H1 (cell line): Measurements from ENCODE around the gene TPST2. TPM values are rescaled to one million over a fixed set of nuclear protein-coding genes. Genes with fewer than 3 reads are reported as not detected.

Experiments
- CTCF ChIA-PET: fragments of 300-600 bp; sonication (Branson Sonifier 250); formaldehyde crosslinking; loops from one replicate; lab custom pipeline; 2021; ENCODE audit not compliant: partially characterized antibody; lab: Charles Lee
- POLR2A ChIA-PET: fragments of 300-600 bp; sonication (Branson Sonifier 250); formaldehyde crosslinking; loops from one replicate; lab custom pipeline; 2021; ENCODE audit warnings: inconsistent platforms; ENCODE audit not compliant: partially characterized antibody; lab: Charles Lee
- DNase-seq, 2 experiments: peaks; one replicate each; pipeline versions ENCODE4 v3.0.0 to v3.0.0-alpha.2; 2010 to 2022; ENCODE audit warnings: low spot score in 2 of 2, low read depth in 1 of 2, mixed read lengths in 1 of 2
- FAIRE-seq: peaks from 2 replicates; lab custom pipeline; 2011; peaks lifted over from hg19 to GRCh38; lab: Jason Lieb, UNC
- H2AFZ ChIP-seq: 2 replicates; pipeline ENCODE4 v1.8.1; 2012; ENCODE audit warnings: low read length, inconsistent platforms
- H2AK5ac ChIP-seq: 2 replicates; pipeline ENCODE4 v1.6.1; 2013; ENCODE audit warnings: low read depth, low read length
- H2BK120ac ChIP-seq: replicated peaks from 2 replicates; pipeline ENCODE3; 2013; ENCODE audit warnings: low read depth, low read length, inconsistent platforms
- H2BK12ac ChIP-seq: 2 replicates; pipeline ENCODE4 v1.6.1; 2013; ENCODE audit warnings: low read depth, low read length
- H2BK15ac ChIP-seq: 2 replicates; pipeline ENCODE4 v1.6.1; 2013; ENCODE audit warnings: low read length
- H2BK20ac ChIP-seq: 2 replicates; pipeline ENCODE4 v1.6.1; 2013; ENCODE audit warnings: low read length
- H2BK5ac ChIP-seq: 2 replicates; pipeline ENCODE4 v1.6.1; 2013; ENCODE audit warnings: low read depth, low read length
- H3K14ac ChIP-seq: 2 replicates; pipeline ENCODE4 v1.6.1; 2013; ENCODE audit warnings: inconsistent platforms; ENCODE audit not compliant: insufficient read length
- H3K18ac ChIP-seq: 2 replicates; pipeline ENCODE4 v1.6.1; 2013; ENCODE audit warnings: low read length; ENCODE audit errors: extremely low read depth
- H3K23ac ChIP-seq: 2 replicates; pipeline ENCODE4 v1.6.1; 2013; ENCODE audit warnings: inconsistent platforms; ENCODE audit not compliant: insufficient read length
- H3K23me2 ChIP-seq: 2 replicates; pipeline ENCODE4 v1.6.1; 2013; ENCODE audit warnings: low read depth, low read length
- H3K27ac ChIP-seq: 2 replicates; pipeline ENCODE4 v1.6.1; 2011; ENCODE audit warnings: low read depth, low read length, inconsistent platforms
- H3K27me3 ChIP-seq, 4 experiments: replicated peaks in 1 of 4; 1 replicate in 1 of 4; 2 replicates in 3 of 4; pipeline versions ENCODE4 v1.6.1 to v1.8.1; 2011 to 2013; ENCODE audit warnings: low read length in 3 of 4, mild to moderate bottlenecking in 3 of 4, inconsistent platforms in 2 of 4, mixed read lengths in 2 of 4, moderate library complexity in 1 of 4; ENCODE audit not compliant: control insufficient read depth in 3 of 4, insufficient read depth in 3 of 4; ENCODE audit errors: extremely low read depth in 1 of 4
- H3K36me3 ChIP-seq, 4 experiments: 2 replicates each; pipeline versions ENCODE4 v1.6.1 to v1.8.1; 2011 to 2013; ENCODE audit warnings: mild to moderate bottlenecking in 4 of 4, low read length in 3 of 4, moderate library complexity in 2 of 4, control low read depth in 1 of 4, inconsistent platforms in 1 of 4; ENCODE audit not compliant: insufficient read depth in 4 of 4, control insufficient read depth in 2 of 4
- H3K4ac ChIP-seq: replicated peaks from 2 replicates; pipeline ENCODE3; 2013; ENCODE audit warnings: low read length, low read depth, mixed read lengths, inconsistent platforms; ENCODE audit not compliant: insufficient read length
- H3K4me1 ChIP-seq, 4 experiments: replicated peaks in 1 of 4; 1 replicate in 1 of 4; 2 replicates in 3 of 4; pipeline versions ENCODE4 v1.6.1 to v1.8.1; 2011 to 2013; ENCODE audit warnings: low read length in 3 of 4, inconsistent platforms in 2 of 4, mixed read lengths in 1 of 4; ENCODE audit not compliant: insufficient read depth in 4 of 4, control insufficient read depth in 3 of 4
- H3K4me2 ChIP-seq, 2 experiments: 2 replicates each; pipeline versions ENCODE4 v1.6.1 to v1.8.1; 2011 to 2013; ENCODE audit warnings: low read depth in 2 of 2, low read length in 2 of 2, control low read depth in 1 of 2, inconsistent platforms in 1 of 2, mild to moderate bottlenecking in 1 of 2; ENCODE audit not compliant: insufficient read depth in 1 of 2
- H3K4me3 ChIP-seq, 4 experiments: fragments of 200-600, 300-600 bp in 1 of 4; sonication (generic), shearing (Covaris generic), sonication (Bioruptor Twin) in 1 of 4; 2 replicates each; pipeline versions ENCODE4 v1.5.1 to v1.8.1; 2011 to 2016; ENCODE audit warnings: low read length in 4 of 4, low read depth in 3 of 4, control low read depth in 2 of 4, inconsistent platforms in 2 of 4, mild to moderate bottlenecking in 2 of 4, mixed read lengths in 1 of 4, moderate library complexity in 1 of 4; ENCODE audit not compliant: insufficient read depth in 2 of 4; ENCODE audit errors: extremely low read depth in 1 of 4
- H3K56ac ChIP-seq: replicated peaks from 2 replicates; pipeline ENCODE3; 2013; ENCODE audit warnings: low read depth, mild to moderate bottlenecking, mixed read lengths, low read length, inconsistent platforms; ENCODE audit not compliant: insufficient read length
- H3K79me1 ChIP-seq: 2 replicates; pipeline ENCODE4 v1.6.1; 2013; ENCODE audit warnings: low read depth, low read length, control low read depth
- H3K79me2 ChIP-seq, 2 experiments: 2 replicates each; pipeline versions ENCODE4 v1.6.1 to v1.8.1; 2012 to 2013; ENCODE audit warnings: low read length in 2 of 2, mild to moderate bottlenecking in 2 of 2, inconsistent platforms in 1 of 2; ENCODE audit not compliant: insufficient read depth in 2 of 2, control insufficient read depth in 1 of 2
- H3K9ac ChIP-seq, 4 experiments: replicated peaks in 1 of 4; 1 replicate in 1 of 4; 2 replicates in 3 of 4; pipeline versions ENCODE4 v1.6.1 to v1.8.1; 2011 to 2013; ENCODE audit warnings: low read depth in 3 of 4, low read length in 3 of 4, control low read depth in 2 of 4, mild to moderate bottlenecking in 2 of 4, moderate library complexity in 2 of 4, inconsistent platforms in 1 of 4; ENCODE audit errors: extremely low read depth in 1 of 4
- H3K9me3 ChIP-seq, 2 experiments: 2 replicates each; pipeline versions ENCODE4 v1.6.1 to v1.8.1; 2012 to 2013; ENCODE audit warnings: mild to moderate bottlenecking in 2 of 2, moderate library complexity in 2 of 2, control low read depth in 1 of 2, inconsistent platforms in 1 of 2, low read depth in 1 of 2, low read length in 1 of 2, mixed read lengths in 1 of 2; ENCODE audit not compliant: insufficient read depth in 2 of 2
- H4K20me1 ChIP-seq, 2 experiments: replicated peaks in 1 of 2; 2 replicates each; pipeline versions ENCODE3 to v1.8.1; 2011 to 2013; ENCODE audit warnings: inconsistent platforms in 2 of 2, low read length in 2 of 2, mild to moderate bottlenecking in 1 of 2; ENCODE audit not compliant: insufficient read depth in 2 of 2, control insufficient read depth in 1 of 2
- H4K5ac ChIP-seq: 2 replicates; pipeline ENCODE4 v1.6.1; 2013; ENCODE audit warnings: low read length, low read depth, mixed read lengths, inconsistent platforms; ENCODE audit not compliant: insufficient read length
- H4K8ac ChIP-seq: 2 replicates; pipeline ENCODE4 v1.8.0; 2013; ENCODE audit warnings: mild to moderate bottlenecking, moderate library complexity, low read length, inconsistent platforms; ENCODE audit not compliant: insufficient read depth; ENCODE audit errors: extremely low read depth
- H4K91ac ChIP-seq: replicated peaks from 2 replicates; pipeline ENCODE3; 2013; ENCODE audit warnings: low read length, mixed read lengths, inconsistent platforms; ENCODE audit not compliant: insufficient read length
- CBX8 ChIP-seq: fragments of 300-800, 300-1000 bp; sonication (generic); IDR thresholded peaks from 2 replicates; pipeline ENCODE4 v1.7.1; 2016; ENCODE audit warnings: low read depth, low read length, borderline replicate concordance
- CREB1 ChIP-seq: IDR thresholded peaks from 2 replicates; pipeline ENCODE4 v1.6.1; 2012; ENCODE audit warnings: inconsistent platforms
- GTF2F1 ChIP-seq: IDR thresholded peaks from 2 replicates; pipeline ENCODE4 v1.6.1; 2012; ENCODE audit warnings: low read depth, low read length, improper control_type of control experiment, borderline replicate concordance
- JUN ChIP-seq: IDR thresholded peaks from 2 replicates; pipeline ENCODE4 v1.6.1; 2011; ENCODE audit warnings: low read depth, mild to moderate bottlenecking, improper control_type of control experiment, low read length
- MAFK ChIP-seq: IDR thresholded peaks from 2 replicates; pipeline ENCODE4 v1.6.1; 2012; ENCODE audit warnings: low read depth, mild to moderate bottlenecking, improper control_type of control experiment, low read length
- POLR2A ChIP-seq, 2 experiments: IDR thresholded peaks; 1 replicate in 1 of 2; 2 replicates in 1 of 2; pipeline ENCODE4 v1.6.1; 2011; ENCODE audit warnings: low read depth in 2 of 2, low read length in 2 of 2, mild to moderate bottlenecking in 2 of 2; ENCODE audit errors: control extremely low read depth in 1 of 2
- RXRA ChIP-seq: IDR thresholded peaks from 2 replicates; pipeline ENCODE4 v1.6.1; 2011; ENCODE audit warnings: low read depth, mild to moderate bottlenecking, low read length, moderate library complexity; ENCODE audit not compliant: insufficient read depth
- TAF7 ChIP-seq: optimal IDR thresholded peaks from 2 replicates; pipeline ENCODE3; 2011; ENCODE audit warnings: low read depth, mild to moderate bottlenecking, inconsistent platforms, low read length, moderate library complexity, borderline replicate concordance
- TBP ChIP-seq: IDR thresholded peaks from 2 replicates; pipeline ENCODE4 v1.6.1; 2011; ENCODE audit warnings: low read depth, low read length, improper control_type of control experiment
- YY1 ChIP-seq: IDR thresholded peaks from 2 replicates; pipeline ENCODE4 v1.6.1; 2011; ENCODE audit warnings: low read depth, mild to moderate bottlenecking, low read length
- ZNF274 ChIP-seq: IDR thresholded peaks from 2 replicates; pipeline ENCODE4 v1.7.0; 2012; ENCODE audit warnings: low read length, borderline replicate concordance; ENCODE audit errors: extremely low read depth
- WGBS, 2 experiments: shearing (Covaris generic) in 1 of 2; methylation state at CpG; one replicate each; pipeline versions ENCODE4 v1.1.6 to v1.1.7; 2013 to 2015; ENCODE audit warnings: low lambda C conversion rate in 2 of 2, mixed read lengths in 2 of 2, inconsistent platforms in 1 of 2, low coverage in 1 of 2, missing lambda C conversion rate in 1 of 2; ENCODE audit not compliant: insufficient replicate concordance in 2 of 2, insufficient coverage in 1 of 2, insufficient read length in 1 of 2; ENCODE audit errors: extremely low coverage in 1 of 2, missing lambda C conversion rate in 1 of 2; 5-methylcytosine and 5-hydroxymethylcytosine counted together
- polyA plus RNA-seq, 7 experiments: library from polyadenylated mRNA; depleted of rRNA in 3 of 7; stranded (reverse) in 5 of 7; unstranded in 2 of 7; fragments of >200 nt in 5 of 7; fragments of 200-250 nt in 2 of 7; gene quantifications; 1 replicate in 5 of 7; 2 replicates in 1 of 7; 4 replicates in 1 of 7; pipeline versions ENCODE4 v1.2.1 to v1.2.3, GENCODE V29; 2011 to 2013; ENCODE audit warnings: missing spikeins in 2 of 7, mixed read lengths in 2 of 7
- total RNA-seq: library from RNA; stranded (reverse); fragmentation: NEBNext Ultra II Directional; extraction: Animal tissue kit (Norgen Biotek cat#: 25700); gene quantifications from 2 replicates; pipeline ENCODE4 v1.2.1, GENCODE V29; 2021
- TF ChIP-seq, protein P1 (sequence below): IDR thresholded peaks from 2 replicates; pipeline ENCODE4 v1.6.1; 2011; ENCODE audit warnings: low read depth, mild to moderate bottlenecking, low read length; ENCODE audit not compliant: insufficient read depth
- TF ChIP-seq, protein P2 (sequence below): IDR thresholded peaks from 2 replicates; pipeline ENCODE4 v1.6.1; 2012; ENCODE audit warnings: inconsistent platforms

The TPST2 gene
- total and polyA plus RNA-seq, 2 of the 8 experiments (the other 6 are each of a cell fraction or from before 2014, with no cell fraction given), result 58.8 to 143 TPM

DNA sequence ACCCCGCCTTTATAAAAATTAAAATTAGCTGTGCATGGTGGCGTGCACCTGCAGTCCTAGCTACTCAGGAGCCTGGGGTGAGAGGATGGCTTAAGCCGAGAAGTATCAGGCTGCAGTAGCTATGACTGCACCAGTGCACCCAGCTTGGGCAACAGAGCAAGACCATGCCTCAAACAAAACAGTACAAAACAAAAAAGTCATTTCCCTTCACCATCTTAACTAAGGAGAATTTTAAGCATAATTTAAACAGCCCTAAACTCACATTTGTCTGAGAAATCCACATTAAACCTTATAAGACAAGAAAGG, 54.4 kb downstream of the TPST2 start:
- H3K4me3 ChIP-seq, result no peak overlapping the region
- H3K23ac ChIP-seq, result no peak overlapping the region
- H2BK5ac ChIP-seq, result no peak overlapping the region
- FAIRE-seq, result no peak
- no peak overlapping the region for H4K8ac ChIP-seq
- H4K20me1 ChIP-seq, result peaks cover 7% of the 10 kb centered on the region in 2 experiments
- 92% methylated on average over 3 of the region's 3 CpGs; no CpG with 5 or more reads in 1 of the 2 experiments for WGBS, 2 experiments
- no peaks in the 10 kb centered on the region for H3K23me2 ChIP-seq
- no peaks in the 10 kb centered on the region for H3K9me3 ChIP-seq
- no peak overlapping the region for H3K27ac ChIP-seq
- H2BK120ac ChIP-seq, result no peak overlapping the region
- H2BK15ac ChIP-seq, result no peak overlapping the region
- no peak overlapping the region for H3K14ac ChIP-seq
- no peak for DNase-seq
- TF ChIP-seq CBX8, result no peak
- TF ChIP-seq RXRA, result no peak
- no peak for TF ChIP-seq YY1
- no peak for TF ChIP-seq POLR2A (IDR thresholded peaks at IDR 0.05; ENCODE audit: control extremely low read depth in 1 of 2, low read depth in 2 of 2, low read length in 2 of 2)
- no peak for TF ChIP-seq ZNF274
- TF ChIP-seq, protein P1, sequence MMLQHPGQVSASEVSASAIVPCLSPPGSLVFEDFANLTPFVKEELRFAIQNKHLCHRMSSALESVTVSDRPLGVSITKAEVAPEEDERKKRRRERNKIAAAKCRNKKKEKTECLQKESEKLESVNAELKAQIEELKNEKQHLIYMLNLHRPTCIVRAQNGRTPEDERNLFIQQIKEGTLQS, result no peak
- TF ChIP-seq, protein P2, sequence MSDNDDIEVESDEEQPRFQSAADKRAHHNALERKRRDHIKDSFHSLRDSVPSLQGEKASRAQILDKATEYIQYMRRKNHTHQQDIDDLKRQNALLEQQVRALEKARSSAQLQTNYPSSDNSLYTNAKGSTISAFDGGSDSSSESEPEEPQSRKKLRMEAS, result no peak
- TF ChIP-seq TBP, result no peak
- TF ChIP-seq MAFK, result no peak
- TF ChIP-seq CREB1, result no peak
- TF ChIP-seq GTF2F1, result no peak
- TF ChIP-seq TAF7, result no peak
- TF ChIP-seq JUN, result no peak
- no peaks in the 10 kb centered on the region for H3K27me3 ChIP-seq
- peaks cover 9 to 47% (median 20%) of the 10 kb centered on the region in 4 experiments for H3K36me3 ChIP-seq
- CTCF ChIA-PET, result interaction anchor here (1.5 kb wide), 1 partner anchor 31 kb away, joined by 3 read pairs; no protein-coding TSS in a partner anchor
- no peak overlapping the region for H4K5ac ChIP-seq
- no peak overlapping the region for H4K91ac ChIP-seq
- peaks cover 0 to 7% of the 10 kb centered on the region in 2 experiments; a peak in 2 of 4 replicates for H3K79me2 ChIP-seq
- no peak overlapping the region for H3K56ac ChIP-seq
- POLR2A ChIA-PET, result interaction anchor here (0.8 to 2.2 kb wide), 5 partner anchors 9 to 49 kb away, joined by 3 to 7 read pairs (median 4); no protein-coding TSS in a partner anchor
- H3K9ac ChIP-seq, result no peak overlapping the region
- no peak overlapping the region for H3K4me2 ChIP-seq
- no peak overlapping the region for H2AFZ ChIP-seq
- no peak overlapping the region for H3K18ac ChIP-seq
- no peak overlapping the region for H3K4ac ChIP-seq
- peaks cover 3% of the 10 kb centered on the region for H3K79me1 ChIP-seq
- no peak overlapping the region for H2BK20ac ChIP-seq
- H2AK5ac ChIP-seq, result no peak overlapping the region
- no peaks in the 10 kb centered on the region for H3K4me1 ChIP-seq
- no peak overlapping the region for H2BK12ac ChIP-seq
